Measurements from ENCODE around the gene DOCK1. TPM values are rescaled to one million over a fixed set of nuclear protein-coding genes. Genes with fewer than 3 reads are reported as not detected.
"Not testable (repeated sequence)": the region's sequence is repeated elsewhere in the genome, so short reads cannot be mapped to it uniquely, and the experiment has no call there.

DOCK1 gene
- total RNA-seq, 1 donor from 2014 or later = 57.8 TPM

- H3K9me3 Mint-ChIP-seq (ENCODE audit: low read depth) = peaks cover 18% of the 10 kb centered on the region
- H3K4me3 Mint-ChIP-seq (ENCODE audit: unreplicated experiment) = no peak overlapping the region
- no peak overlapping the region for H3K27ac Mint-ChIP-seq (ENCODE audit: unreplicated experiment)
- no peak for DNase-seq (ENCODE audit: low spot score)
- peaks cover 2% of the 10 kb centered on the region for H3K27me3 Mint-ChIP-seq (ENCODE audit: low read depth)
- no peak for TF ChIP-seq CTCF (IDR thresholded peaks at IDR 0.05)
- no peaks in the 10 kb centered on the region for H3K4me1 Mint-ChIP-seq (ENCODE audit: low read depth)
- H3K36me3 Mint-ChIP-seq (ENCODE audit: low read depth) = peaks cover 2% of the 10 kb centered on the region
These were observed 9.9 kb upstream of the DOCK1 start for GRCh38 chr10:126895214-126895781.

- no peaks in the 10 kb centered on the region for H3K27me3 Mint-ChIP-seq (ENCODE audit: low read depth)
- H3K4me1 Mint-ChIP-seq (ENCODE audit: low read depth) = peaks cover 7% of the 10 kb centered on the region
- H3K9me3 Mint-ChIP-seq (ENCODE audit: low read depth) = peaks cover 18% of the 10 kb centered on the region
- no peak overlapping the region for H3K27ac Mint-ChIP-seq (ENCODE audit: unreplicated experiment)
- peaks cover 2% of the 10 kb centered on the region for H3K36me3 Mint-ChIP-seq (ENCODE audit: low read depth)
- no peak overlapping the region for H3K4me3 Mint-ChIP-seq (ENCODE audit: unreplicated experiment)
- TF ChIP-seq CTCF (IDR thresholded peaks at IDR 0.05) = no peak
- no peak for DNase-seq (ENCODE audit: low spot score)
These were observed 6.8 kb upstream of the DOCK1 start for GRCh38 chr10:126898460-126898859.

GRCh38 chr10:126899529-126899928 is 5.7 kb upstream of the DOCK1 start:
- Mint-ChIP-seq H3K9me3 (ENCODE audit: low read depth) (peaks cover 18% of the 10 kb centered on the region), H3K4me1 (ENCODE audit: low read depth) (peaks cover 11% of the 10 kb centered on the region)
- not testable (repeated sequence) for H3K27ac Mint-ChIP-seq (ENCODE audit: unreplicated experiment); H3K27me3 Mint-ChIP-seq (ENCODE audit: low read depth); DNase-seq (ENCODE audit: low spot score); H3K4me3 Mint-ChIP-seq (ENCODE audit: unreplicated experiment); H3K36me3 Mint-ChIP-seq (ENCODE audit: low read depth)

GRCh38 chr10:126902157-126902556 is 3.1 kb upstream of the DOCK1 start:
- no peaks in the 10 kb centered on the region for H3K27me3 Mint-ChIP-seq (ENCODE audit: low read depth)
- H3K27ac Mint-ChIP-seq (ENCODE audit: unreplicated experiment) = no peak overlapping the region
- peak; percentile 44 for DNase-seq (ENCODE audit: low spot score)
- peaks cover 18% of the 10 kb centered on the region for H3K9me3 Mint-ChIP-seq (ENCODE audit: low read depth)
- peaks cover 2% of the 10 kb centered on the region for H3K36me3 Mint-ChIP-seq (ENCODE audit: low read depth)
- peaks cover 23% of the 10 kb centered on the region for H3K4me1 Mint-ChIP-seq (ENCODE audit: low read depth)
- H3K4me3 Mint-ChIP-seq (ENCODE audit: unreplicated experiment) = no peak overlapping the region
- TF ChIP-seq CTCF (IDR thresholded peaks at IDR 0.05) = peak; percentile 51

- no peak overlapping the region for H3K27ac Mint-ChIP-seq (ENCODE audit: unreplicated experiment)
- H3K9me3 Mint-ChIP-seq (ENCODE audit: low read depth) = peaks cover 9% of the 10 kb centered on the region
- TF ChIP-seq CTCF (IDR thresholded peaks at IDR 0.05) = no peak
- H3K4me1 Mint-ChIP-seq (ENCODE audit: low read depth) = peaks cover 27% of the 10 kb centered on the region
- peak; percentile 58 for DNase-seq (ENCODE audit: low spot score)
- H3K27me3 Mint-ChIP-seq (ENCODE audit: low read depth) = no peaks in the 10 kb centered on the region
- H3K4me3 Mint-ChIP-seq (ENCODE audit: unreplicated experiment) = peak overlapping the region; percentile 90
- H3K36me3 Mint-ChIP-seq (ENCODE audit: low read depth) = no peaks in the 10 kb centered on the region
These were observed 1.4 kb upstream of the DOCK1 start for GRCh38 chr10:126903656-126904360.

GRCh38 chr10:126904516-126904817 is 761 bp upstream of the DOCK1 start:
- no peaks in the 10 kb centered on the region for H3K36me3 Mint-ChIP-seq (ENCODE audit: low read depth)
- TF ChIP-seq CTCF (IDR thresholded peaks at IDR 0.05) = no peak
- H3K27me3 Mint-ChIP-seq (ENCODE audit: low read depth) = no peaks in the 10 kb centered on the region
- H3K4me1 Mint-ChIP-seq (ENCODE audit: low read depth) = peaks cover 27% of the 10 kb centered on the region
- peak; percentile 72 for DNase-seq (ENCODE audit: low spot score)
- peak overlapping the region; percentile 90 for H3K4me3 Mint-ChIP-seq (ENCODE audit: unreplicated experiment)
- peak overlapping the region; percentile 50 for H3K27ac Mint-ChIP-seq (ENCODE audit: unreplicated experiment)
- H3K9me3 Mint-ChIP-seq (ENCODE audit: low read depth) = peaks cover 3% of the 10 kb centered on the region
